DOHH2 (cell line): Measurements from ENCODE around the gene SMIM10L2A.
"Not testable (repeated sequence)": the region's sequence is repeated elsewhere in the genome, so short reads cannot be mapped to it uniquely, and the experiment has no call there.

Source experiments
- H3F3A ChIP-seq: fragments of 200-600 bp; sonication (generic), shearing (Covaris generic); 2 replicates; pipeline ENCODE4 v1.6.0; 2016; ENCODE audit warnings: antibody characterized with exemption, mild to moderate bottlenecking; ENCODE audit not compliant: control insufficient read depth, insufficient read depth
- H3K27ac ChIP-seq: fragments of 200-600 bp; sonication (generic); 2 replicates; pipeline ENCODE4 v1.5.1; 2014; ENCODE audit warnings: low read depth, mild to moderate bottlenecking, low read length, moderate library complexity
- H3K27me3 ChIP-seq: fragments of 200-600 bp; sonication (generic); 2 replicates; pipeline ENCODE4 v1.6.1; 2014; ENCODE audit warnings: mild to moderate bottlenecking, low read length, mixed read lengths; ENCODE audit not compliant: control insufficient read depth
- H3K36me3 ChIP-seq: fragments of 200-600 bp; sonication (generic); 2 replicates; pipeline ENCODE4 v1.6.1; 2014; ENCODE audit warnings: mild to moderate bottlenecking, low read length, moderate library complexity, mixed read lengths; ENCODE audit not compliant: control insufficient read depth
- H3K4me1 ChIP-seq: fragments of 200-600 bp; sonication (generic); 2 replicates; pipeline ENCODE4 v1.6.1; 2014; ENCODE audit warnings: mild to moderate bottlenecking, low read length, mixed read lengths; ENCODE audit not compliant: control insufficient read depth
- H3K4me2 ChIP-seq: fragments of 200-600 bp; sonication (generic); 2 replicates; pipeline ENCODE4 v1.6.0; 2014; ENCODE audit warnings: mild to moderate bottlenecking, low read length, moderate library complexity
- H3K4me3 ChIP-seq: fragments of 200-600 bp; sonication (generic); 2 replicates; pipeline ENCODE4 v1.5.1; 2014; ENCODE audit warnings: mild to moderate bottlenecking, low read length, mixed read lengths
- H3K79me2 ChIP-seq: fragments of 200-600 bp; sonication (generic); 2 replicates; pipeline ENCODE4 v1.6.1; 2014; ENCODE audit warnings: mild to moderate bottlenecking, low read length, mixed read lengths; ENCODE audit not compliant: control insufficient read depth
- H3K9me2 ChIP-seq: fragments of 200-600 bp; sonication (generic); replicated peaks from 2 replicates; pipeline ENCODE4 v1.6.1; 2014; ENCODE audit warnings: mild to moderate bottlenecking, low read length, mixed read lengths; ENCODE audit not compliant: control insufficient read depth
- H3K9me3 ChIP-seq: fragments of 200-600 bp; sonication (generic); 2 replicates; pipeline ENCODE4 v1.6.1; 2014; ENCODE audit warnings: antibody characterized with exemption, low read length, mixed read lengths; ENCODE audit not compliant: control insufficient read depth, insufficient read depth
- H4K20me1 ChIP-seq: fragments of 200-600 bp; sonication (generic); 2 replicates; pipeline ENCODE4 v1.6.0; 2014; ENCODE audit warnings: low read depth, mild to moderate bottlenecking, antibody characterized with exemption, low read length, moderate library complexity; ENCODE audit not compliant: control insufficient read depth, insufficient read depth
- EZH2phosphoT487 ChIP-seq: fragments of 200-600 bp; sonication (generic); IDR thresholded peaks from 2 replicates; pipeline ENCODE4 v1.6.1; 2017; ENCODE audit warnings: borderline replicate concordance, mild to moderate bottlenecking, antibody characterized with exemption, low read length, moderate library complexity, mixed read lengths
- TF ChIP-seq, protein P1 (sequence below): fragments of 200-600 bp; sonication (generic); IDR thresholded peaks from one replicate; pipeline ENCODE4 v1.5.1; 2014; ENCODE audit warnings: antibody characterized with exemption, mild to moderate bottlenecking, low read depth, low read length; ENCODE audit not compliant: poor library complexity, severe bottlenecking

SMIM10L2A gene

DNA sequence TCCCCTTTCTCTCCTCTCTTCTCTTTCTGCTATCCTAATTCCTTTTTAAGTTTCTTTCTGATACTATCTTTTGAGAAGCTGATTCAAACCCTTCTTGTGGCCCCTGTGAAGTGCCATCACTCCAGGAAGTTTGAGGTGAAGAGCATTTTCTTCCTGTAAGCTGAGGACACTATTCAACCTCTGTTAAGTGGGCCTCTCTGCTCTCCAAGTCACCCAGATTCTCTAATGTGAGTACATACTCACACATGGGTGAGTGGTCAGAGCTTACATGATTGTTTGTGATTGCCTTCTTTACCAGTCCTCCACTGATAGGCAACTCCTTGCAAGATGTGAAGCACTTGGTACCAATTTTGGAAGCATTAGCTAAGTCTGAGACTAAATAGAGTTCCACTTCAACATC lies 18.4 kb upstream of the SMIM10L2A start:
- Histone ChIP-seq H3K27me3 (no peaks in the 10 kb centered on the region), H3K36me3 (no peaks in the 10 kb centered on the region), H3K4me2 (no peak overlapping the region), H3K4me1 (no peaks in the 10 kb centered on the region), H4K20me1 (no peaks in the 10 kb centered on the region), H3K4me3 (no peak overlapping the region), H3K9me3 (no peaks in the 10 kb centered on the region), H3K27ac (no peak overlapping the region), H3K9me2 (no peaks in the 10 kb centered on the region), H3F3A (no peaks in the 10 kb centered on the region), H3K79me2 (no peaks in the 10 kb centered on the region)
- TF ChIP-seq, protein P1, sequence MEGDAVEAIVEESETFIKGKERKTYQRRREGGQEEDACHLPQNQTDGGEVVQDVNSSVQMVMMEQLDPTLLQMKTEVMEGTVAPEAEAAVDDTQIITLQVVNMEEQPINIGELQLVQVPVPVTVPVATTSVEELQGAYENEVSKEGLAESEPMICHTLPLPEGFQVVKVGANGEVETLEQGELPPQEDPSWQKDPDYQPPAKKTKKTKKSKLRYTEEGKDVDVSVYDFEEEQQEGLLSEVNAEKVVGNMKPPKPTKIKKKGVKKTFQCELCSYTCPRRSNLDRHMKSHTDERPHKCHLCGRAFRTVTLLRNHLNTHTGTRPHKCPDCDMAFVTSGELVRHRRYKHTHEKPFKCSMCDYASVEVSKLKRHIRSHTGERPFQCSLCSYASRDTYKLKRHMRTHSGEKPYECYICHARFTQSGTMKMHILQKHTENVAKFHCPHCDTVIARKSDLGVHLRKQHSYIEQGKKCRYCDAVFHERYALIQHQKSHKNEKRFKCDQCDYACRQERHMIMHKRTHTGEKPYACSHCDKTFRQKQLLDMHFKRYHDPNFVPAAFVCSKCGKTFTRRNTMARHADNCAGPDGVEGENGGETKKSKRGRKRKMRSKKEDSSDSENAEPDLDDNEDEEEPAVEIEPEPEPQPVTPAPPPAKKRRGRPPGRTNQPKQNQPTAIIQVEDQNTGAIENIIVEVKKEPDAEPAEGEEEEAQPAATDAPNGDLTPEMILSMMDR = no peak
- no peak for TF ChIP-seq EZH2phosphoT487

DNA sequence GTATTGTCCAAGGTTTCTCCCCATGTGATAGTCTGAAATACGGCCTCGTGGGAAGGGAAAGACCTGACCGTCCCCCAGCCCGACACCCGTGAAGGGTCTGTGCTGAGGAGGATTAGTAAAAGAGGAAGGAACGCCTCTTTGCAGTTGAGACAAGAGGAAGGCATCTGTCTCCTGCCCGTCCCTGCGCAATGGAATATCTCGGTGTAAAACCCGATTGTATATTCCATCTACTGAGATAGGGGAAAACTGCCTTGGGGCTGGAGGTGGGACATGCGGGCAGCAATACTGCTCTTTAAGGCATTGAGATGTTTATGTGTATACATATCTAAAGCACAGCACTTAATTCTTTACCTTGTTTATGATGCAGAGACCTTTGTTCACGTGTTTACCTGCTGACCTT lies 15.3 kb upstream of the SMIM10L2A start:
- not testable (repeated sequence) for H3K4me1 ChIP-seq, H3K27ac ChIP-seq, H3K36me3 ChIP-seq, H3F3A ChIP-seq, H3K9me3 ChIP-seq, H3K4me3 ChIP-seq, H3K79me2 ChIP-seq, H3K9me2 ChIP-seq, H3K27me3 ChIP-seq, H4K20me1 ChIP-seq, H3K4me2 ChIP-seq

DNA sequence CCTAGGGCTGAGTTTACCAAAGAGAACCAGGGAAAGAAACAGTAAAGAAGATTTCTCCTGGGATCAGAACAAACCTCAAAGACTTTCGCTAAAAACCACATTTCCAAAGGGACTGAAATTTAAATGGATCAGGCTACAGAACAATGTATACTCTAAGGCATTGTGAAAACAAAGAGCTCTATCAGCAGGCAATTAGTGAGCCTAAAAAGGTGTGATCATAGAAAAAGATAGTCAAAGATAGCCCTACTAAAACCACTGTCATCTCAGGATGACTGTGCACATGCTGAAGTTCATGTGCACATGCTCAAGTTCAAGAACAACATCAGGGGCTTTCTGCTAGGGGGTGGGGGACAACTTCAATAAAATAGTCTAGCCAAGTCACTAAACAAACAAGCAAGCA lies 12.9 kb upstream of the SMIM10L2A start:
- H3K4me3 ChIP-seq = no peak overlapping the region
- no peaks in the 10 kb centered on the region for H3K9me3 ChIP-seq
- no peaks in the 10 kb centered on the region for H3K27me3 ChIP-seq
- no peaks in the 10 kb centered on the region for H3K79me2 ChIP-seq
- no peaks in the 10 kb centered on the region for H3K36me3 ChIP-seq
- TF ChIP-seq EZH2phosphoT487 = no peak
- TF ChIP-seq, protein P1 = no peak
- no peaks in the 10 kb centered on the region for H3K4me1 ChIP-seq
- H4K20me1 ChIP-seq = no peaks in the 10 kb centered on the region
- no peaks in the 10 kb centered on the region for H3F3A ChIP-seq
- H3K9me2 ChIP-seq = no peaks in the 10 kb centered on the region
- no peak overlapping the region for H3K4me2 ChIP-seq
- H3K27ac ChIP-seq = no peak overlapping the region

DNA sequence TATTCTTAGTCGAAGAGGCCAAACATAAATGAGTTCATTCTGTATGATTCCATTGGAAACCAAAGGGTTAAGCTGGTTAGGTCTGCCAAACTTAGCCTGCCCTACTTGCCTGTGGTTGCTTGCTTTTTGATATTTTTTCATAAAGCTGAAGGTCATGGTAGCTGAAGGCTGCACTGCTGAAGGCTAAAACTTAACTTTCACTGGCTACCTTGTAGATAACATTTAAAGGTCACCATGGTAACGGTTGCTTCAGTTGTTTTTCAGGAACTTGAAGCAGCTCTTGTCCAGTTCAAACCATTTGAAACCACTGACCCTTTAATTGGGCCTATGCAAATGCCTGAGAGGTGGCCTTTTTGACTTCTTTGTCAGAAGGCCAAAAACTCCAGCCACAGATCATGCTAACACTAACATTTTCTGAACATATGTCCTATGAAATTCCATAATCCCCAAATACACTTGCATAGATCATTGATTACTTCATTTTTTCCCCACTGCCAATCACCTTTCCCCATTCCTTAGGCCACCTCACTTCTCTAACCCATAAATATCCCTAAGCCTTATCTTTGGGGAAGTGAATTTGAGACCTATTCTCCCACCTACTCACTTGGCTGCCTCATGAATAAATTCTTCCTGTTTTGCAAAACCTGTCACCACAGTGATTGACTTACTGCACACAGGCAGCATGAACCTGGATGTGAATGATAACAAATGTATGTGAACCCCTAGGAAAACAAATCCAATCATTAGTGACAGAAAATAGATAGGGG lies 10.7 kb upstream of the SMIM10L2A start:
- no peaks in the 10 kb centered on the region for H3K4me1 ChIP-seq

More for the DNA sequence above, 10.7 kb upstream of the SMIM10L2A start:
- Histone ChIP-seq H3F3A (no peaks in the 10 kb centered on the region), H3K9me2 (no peaks in the 10 kb centered on the region), H3K27ac (no peak overlapping the region), H3K27me3 (no peaks in the 10 kb centered on the region), H3K4me2 (no peak overlapping the region), H3K79me2 (no peaks in the 10 kb centered on the region), H4K20me1 (no peaks in the 10 kb centered on the region), H3K9me3 (no peaks in the 10 kb centered on the region), H3K36me3 (no peaks in the 10 kb centered on the region), H3K4me3 (no peak overlapping the region)
- no peak for TF ChIP-seq EZH2phosphoT487
- TF ChIP-seq, protein P1 = no peak
